ENCODE measurements around the gene GDF11.

Gene GDF11

GRCh38 chr12:55724226-55724939 is 18.5 kb upstream of the GDF11 start:
- peak in 1 of 2 experiments; percentile 23 for DNase-seq

- no peak for DNase-seq
Measured at GRCh38 chr12:55724940-55725309, 18.0 kb upstream of the GDF11 start.

DNA sequence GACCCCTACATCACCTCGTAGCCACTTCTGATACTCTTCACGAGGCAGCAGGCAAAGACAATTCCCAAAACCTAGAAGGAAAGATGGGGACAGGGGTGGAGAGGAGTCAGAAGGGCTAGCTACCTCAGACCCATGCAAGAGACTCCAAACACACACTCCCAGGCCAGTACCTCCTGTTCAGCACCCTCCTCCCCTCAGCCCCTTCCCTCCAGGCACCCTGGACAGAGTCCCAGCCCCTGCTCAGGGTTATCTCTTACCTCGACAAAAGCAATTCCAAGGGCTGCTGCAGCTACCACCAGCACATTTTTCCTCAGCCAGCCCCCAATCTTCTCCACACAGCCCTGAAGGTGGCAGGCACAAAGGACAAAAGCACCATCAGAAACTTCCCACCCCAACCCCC is 17.4 kb upstream of the GDF11 start:
- no peak for DNase-seq

DNA sequence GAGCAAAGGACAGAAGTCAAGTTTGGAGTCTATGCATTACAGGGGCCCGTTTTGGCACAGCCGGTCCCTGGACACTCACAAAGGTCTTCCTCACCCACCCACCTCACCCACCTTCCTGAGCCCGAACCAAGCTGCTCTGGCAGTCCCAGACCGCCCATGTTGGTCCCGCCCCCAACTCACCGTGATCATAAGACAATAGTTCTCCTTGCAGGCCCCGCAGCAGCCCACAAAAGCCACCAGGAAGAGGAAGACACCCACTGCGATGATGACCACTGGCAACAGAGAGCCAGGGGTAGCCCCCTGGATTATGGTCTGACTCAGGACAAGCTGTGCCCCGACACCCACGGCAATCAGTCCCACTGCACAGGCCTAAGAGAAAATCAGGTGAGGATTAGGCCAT is 16.0 kb upstream of the GDF11 start:
- no peak for DNase-seq

GRCh38 chr12:55727643-55728185 is 15.2 kb upstream of the GDF11 start:
- DNase-seq = no peak

DNA sequence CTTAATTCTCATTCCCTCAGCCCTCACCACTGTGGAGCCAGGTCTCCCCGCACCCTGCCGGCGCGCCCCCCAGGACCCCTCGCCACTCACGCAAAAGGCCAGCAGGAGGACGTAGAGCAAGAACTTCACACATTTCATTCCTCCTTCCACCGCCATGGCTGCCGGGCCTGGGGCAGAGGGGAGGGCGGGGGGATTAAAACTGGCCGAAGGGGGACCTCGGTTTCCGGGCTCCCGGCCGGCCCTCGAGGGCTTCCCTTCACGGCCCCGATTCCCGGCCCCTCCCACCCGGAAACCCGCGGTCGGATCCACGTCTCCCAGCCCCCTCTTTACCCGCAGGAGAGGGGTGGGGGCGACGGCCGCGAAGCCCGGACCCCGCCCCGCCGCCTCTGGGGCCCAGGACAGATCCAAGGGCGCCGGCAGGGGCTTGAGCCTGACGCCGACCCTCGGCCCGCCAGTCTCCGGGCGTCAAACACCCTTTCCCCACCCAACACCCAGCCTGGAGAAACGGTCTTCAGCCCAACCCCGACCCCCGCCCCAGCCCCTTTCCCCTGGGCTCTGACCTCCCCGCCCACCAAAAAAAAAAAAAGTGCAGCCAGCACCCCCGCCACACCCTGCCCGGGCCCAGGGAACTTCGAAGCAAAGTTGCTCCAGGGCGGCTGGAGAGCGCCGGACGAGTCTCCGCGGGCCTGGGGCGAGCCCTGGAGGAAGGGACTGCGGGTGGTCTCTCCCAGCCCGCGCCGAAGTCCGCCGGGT is 14.6 kb upstream of the GDF11 start:
- DNase-seq = no peak

GRCh38 chr12:55728939-55729818 is 13.7 kb upstream of the GDF11 start, which contains the start of gene CD63:
CD63 (minus strand) TSS chr12:55729009; CDS start chr12:55728341, 668 bp downstream.
- DNase-seq = peak; percentile 78 to 79

DNA sequence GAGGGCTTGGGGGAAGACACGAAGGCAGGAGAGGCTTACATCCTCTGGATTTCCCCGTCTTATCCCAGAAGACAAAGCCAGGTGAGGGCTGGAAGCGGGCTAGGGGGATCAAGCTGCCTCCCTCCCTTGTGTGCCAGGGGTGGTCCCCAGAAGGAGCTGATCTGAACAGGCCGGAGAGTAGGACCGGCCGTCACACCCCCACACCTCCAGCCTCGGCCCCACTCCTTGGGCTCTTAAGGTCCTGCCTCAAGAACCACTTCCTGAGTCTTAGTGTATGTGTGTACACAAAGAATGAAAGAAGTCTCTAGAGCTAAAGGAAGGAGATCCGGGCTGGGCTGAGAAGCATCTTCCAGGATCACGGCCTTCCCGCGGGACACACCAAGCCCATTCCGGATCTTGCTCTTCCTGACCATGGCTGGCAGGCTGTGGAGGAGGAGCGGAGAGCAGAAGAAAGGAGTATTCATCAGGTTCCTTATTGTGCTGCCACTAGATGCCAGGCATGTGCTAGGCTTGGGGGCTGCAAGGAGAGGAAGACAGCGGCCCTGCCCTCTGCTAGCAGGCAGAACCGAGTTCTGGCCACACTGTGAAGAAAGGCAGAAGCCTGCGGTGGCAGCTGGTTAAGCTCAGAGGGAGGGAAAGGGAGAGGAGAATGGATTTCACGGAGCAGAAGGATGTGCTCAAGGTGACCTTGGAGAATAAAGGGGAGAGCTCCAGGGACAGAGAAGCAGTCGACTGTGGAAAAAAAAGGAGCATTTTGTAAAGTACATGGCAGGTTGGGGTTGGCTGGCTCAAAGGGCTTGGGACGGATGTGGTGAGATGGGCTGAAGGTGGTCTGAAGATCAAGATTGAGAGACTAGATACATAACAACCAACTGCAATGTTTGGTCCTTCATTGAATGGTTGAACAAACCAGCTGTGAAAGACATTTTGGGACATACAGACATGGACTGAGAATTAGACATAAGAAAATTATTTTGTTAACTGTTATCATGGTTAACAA is 12.8 kb upstream of the GDF11 start:
- DNase-seq = no peak

GRCh38 chr12:55732288-55732687 is 10.6 kb upstream of the GDF11 start:
- no peak for DNase-seq

- DNase-seq = no peak
Measured at GRCh38 chr12:55733021-55733555, 9.8 kb upstream of the GDF11 start.

DNA sequence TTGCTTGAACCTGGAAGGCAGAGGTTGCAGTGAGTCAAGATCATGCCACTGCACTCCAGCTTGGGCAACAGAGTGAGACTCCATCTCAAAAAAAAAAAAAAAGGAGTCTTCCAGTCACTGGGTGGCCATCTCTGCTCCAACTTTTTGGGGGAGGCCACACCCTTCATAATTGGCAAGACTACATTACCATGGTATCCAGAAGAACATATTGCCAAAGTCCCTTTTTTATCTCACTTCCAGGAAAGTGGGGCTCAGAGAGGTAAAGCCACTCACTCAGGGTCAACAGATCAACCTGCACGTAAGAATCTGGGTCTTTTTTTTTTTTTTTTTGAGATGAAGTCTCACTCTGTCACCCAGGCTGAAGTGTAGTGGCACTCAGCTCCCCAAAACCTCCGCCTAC is 9.1 kb upstream of the GDF11 start:
- no peak for DNase-seq

- no peak for DNase-seq
Measured at GRCh38 chr12:55734595-55734994, 8.3 kb upstream of the GDF11 start.

GRCh38 chr12:55736076-55736475 is 6.8 kb upstream of the GDF11 start:
- DNase-seq = no peak

- peak; percentile 70 to 72 for DNase-seq
Measured at GRCh38 chr12:55736780-55737580, 5.9 kb upstream of the GDF11 start.

GRCh38 chr12:55737581-55738122 is 5.3 kb upstream of the GDF11 start:
- DNase-seq = no peak

DNA sequence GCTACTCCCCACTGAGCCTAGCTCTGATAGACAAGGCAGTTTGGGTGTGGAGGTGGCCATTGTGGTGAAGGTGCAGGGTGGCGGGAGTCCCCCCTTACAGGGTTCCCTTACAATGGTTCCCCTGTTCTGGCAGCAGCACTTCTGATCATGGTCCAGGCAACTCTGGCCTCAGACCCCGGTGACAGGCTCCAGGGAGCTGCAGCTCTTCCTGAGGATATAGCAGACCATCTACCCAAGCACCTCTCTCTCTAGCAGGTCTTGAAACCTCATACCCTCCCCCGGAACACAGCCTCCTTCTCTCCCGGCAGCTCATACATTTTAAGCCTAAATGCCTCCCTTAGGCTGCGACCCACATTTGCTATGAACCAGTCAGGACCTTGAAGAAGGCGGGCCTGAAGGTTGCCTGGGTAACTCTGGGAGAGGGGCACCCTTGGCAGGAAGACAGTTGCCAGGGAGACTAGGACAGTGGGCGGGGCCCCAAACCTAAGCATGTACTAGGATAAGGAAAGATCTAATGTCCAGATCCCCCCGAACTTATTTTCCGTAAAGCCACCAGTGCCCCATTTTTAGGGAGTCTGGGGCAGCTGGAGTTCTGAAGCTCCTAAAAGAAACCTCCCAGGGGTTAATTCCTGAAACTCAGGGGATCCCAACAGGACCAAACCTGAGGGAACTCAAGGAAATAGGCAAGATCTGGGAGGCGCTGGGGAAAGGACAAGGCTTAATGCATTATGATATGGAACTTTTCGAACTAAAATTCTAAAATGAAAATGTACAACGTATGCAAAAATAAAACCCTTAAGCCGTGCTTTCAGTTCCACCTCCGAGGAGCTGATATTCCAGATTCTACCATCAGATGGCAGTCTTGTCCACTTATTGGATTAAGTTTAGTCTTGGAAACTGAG is 4.5 kb upstream of the GDF11 start:
- peak; percentile 71 to 84 for DNase-seq

GRCh38 chr12:55739025-55739378 is 3.9 kb upstream of the GDF11 start:
- no peak for DNase-seq

DNA sequence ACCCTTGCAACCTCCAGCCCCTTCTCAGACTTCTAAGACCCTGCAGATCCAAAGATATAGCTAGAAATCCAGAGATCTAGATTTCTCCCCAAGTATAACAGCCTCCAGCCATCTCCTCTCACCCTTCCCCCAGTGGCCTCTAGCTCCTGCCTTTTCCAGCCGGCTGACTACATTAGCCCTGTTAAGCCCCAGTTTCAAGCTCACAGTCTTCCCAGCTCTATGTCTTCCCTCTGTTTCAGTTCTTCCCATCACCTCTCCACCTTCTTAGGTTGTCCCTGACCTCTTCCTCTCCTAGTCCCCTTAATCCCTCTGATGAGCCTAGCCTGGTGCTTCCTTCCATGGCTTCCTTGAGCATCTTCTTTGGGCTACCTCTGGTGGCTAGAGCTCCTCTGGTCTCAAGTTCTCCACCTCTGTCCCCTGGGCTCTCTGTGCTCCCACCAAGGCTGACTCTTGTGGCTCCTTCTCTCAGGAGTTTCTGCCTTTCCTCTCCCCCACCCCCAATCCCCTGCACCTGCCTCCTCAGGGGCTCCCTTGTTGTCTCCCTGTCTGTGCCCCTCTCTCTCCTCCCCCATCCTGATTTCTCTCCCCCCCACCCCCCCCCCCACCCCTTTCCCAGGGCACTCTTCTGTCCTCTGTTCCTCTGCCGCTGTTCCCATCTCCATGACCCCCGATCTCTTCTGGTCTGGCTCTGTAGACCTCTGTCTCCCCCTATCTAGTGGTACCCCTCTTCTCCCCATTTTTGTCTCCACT is 816 bp upstream of the GDF11 start:
- DNase-seq = no peak
